ENCODE results near the gene NACAD.
A peak's percentile ranks its signal among the peaks of the same experiment; 100 is the strongest.
"Not testable (repeated sequence)": the region's sequence is repeated elsewhere in the genome, so short reads cannot be mapped to it uniquely, and the experiment has no call there.

The NACAD gene

GRCh38 chr7:45088821-45089340 is at the start of gene NACAD:
NACAD (minus strand) TSS chr7:45088969; CDS start chr7:45088894, 75 bp downstream.
- DNase-seq, result no peak

GRCh38 chr7:45136106-45137060 is 47.6 kb upstream of the NACAD start:
- DNase-seq, result peak; percentile 49

GRCh38 chr7:45133877-45134276 is 45.1 kb upstream of the NACAD start:
- no peak for DNase-seq

- DNase-seq, result no peak
These were observed 44.6 kb upstream of the NACAD start for GRCh38 chr7:45133352-45133751.

GRCh38 chr7:45132708-45133320 is 44.0 kb upstream of the NACAD start:
- DNase-seq, result no peak

- DNase-seq, result no peak
These were observed 43.1 kb upstream of the NACAD start for GRCh38 chr7:45131891-45132290.

GRCh38 chr7:45130910-45131309 is 42.1 kb upstream of the NACAD start:
- no peak for DNase-seq

- DNase-seq, result no peak
These were observed 41.1 kb upstream of the NACAD start for GRCh38 chr7:45129906-45130305.

- no peak for DNase-seq
These were observed 40.5 kb upstream of the NACAD start for GRCh38 chr7:45129181-45129800.

GRCh38 chr7:45126920-45127319 is 38.2 kb upstream of the NACAD start:
- DNase-seq, result no peak

GRCh38 chr7:45126201-45126600 is 37.4 kb upstream of the NACAD start:
- DNase-seq, result no peak

- DNase-seq, result no peak
These were observed 36.6 kb upstream of the NACAD start for GRCh38 chr7:45125193-45125904.

GRCh38 chr7:45123913-45124710 is 35.3 kb upstream of the NACAD start:
- DNase-seq, result no peak

- no peak for DNase-seq
These were observed 34.4 kb upstream of the NACAD start for GRCh38 chr7:45122975-45123860.

- no peak for DNase-seq
These were observed 30.8 kb upstream of the NACAD start for GRCh38 chr7:45119550-45119949.

- DNase-seq, result no peak
These were observed 30.1 kb upstream of the NACAD start for GRCh38 chr7:45118889-45119331.

GRCh38 chr7:45118292-45118691 is 29.5 kb upstream of the NACAD start:
- DNase-seq, result no peak

GRCh38 chr7:45117582-45117981 is 28.8 kb upstream of the NACAD start:
- no peak for DNase-seq

- no peak for DNase-seq
These were observed 27.3 kb upstream of the NACAD start for GRCh38 chr7:45116048-45116447.

- DNase-seq, result no peak
These were observed 26.2 kb upstream of the NACAD start for GRCh38 chr7:45114926-45115325.

- DNase-seq, result not testable (repeated sequence)
These were observed 25.5 kb upstream of the NACAD start for GRCh38 chr7:45114257-45114656.

Measured in NCI-H226 (cell line).